ENCODE measurements around the gene C5orf15.

Gene C5orf15

GRCh38 chr5:133968204-133968980, at the start of gene C5orf15:
Gene C5orf15 (minus strand): TSS chr5:133968625. CDS start chr5:133968584, 41 bp downstream.
- DNase-seq, result peak; percentile 95

GRCh38 chr5:134008266-134008749, 39.9 kb upstream of the C5orf15 start:
- DNase-seq, result no peak

GRCh38 chr5:134007581-134008265, 39.3 kb upstream of the C5orf15 start:
- no peak for DNase-seq

GRCh38 chr5:134006115-134006514, 37.7 kb upstream of the C5orf15 start:
- DNase-seq, result no peak

GRCh38 chr5:134005417-134006061, 37.1 kb upstream of the C5orf15 start:
- DNase-seq, result no peak

GRCh38 chr5:134004626-134005416, 36.4 kb upstream of the C5orf15 start, which contains the start of gene VDAC1:
Gene VDAC1 (minus strand): TSS chr5:134004975. CDS start chr5:133993012, 11,963 bp downstream.
- peak; percentile 88 for DNase-seq

GRCh38 chr5:134003817-134004625, 35.6 kb upstream of the C5orf15 start:
- peak; percentile 63 for DNase-seq

GRCh38 chr5:134003064-134003816, 34.8 kb upstream of the C5orf15 start:
- peak; percentile 66 for DNase-seq

- no peak for DNase-seq
Measured at GRCh38 chr5:134001938-134002731, 33.7 kb upstream of the C5orf15 start.

GRCh38 chr5:134000696-134001453, 32.5 kb upstream of the C5orf15 start:
- no peak for DNase-seq

- no peak for DNase-seq
Measured at GRCh38 chr5:134000091-134000511, 31.7 kb upstream of the C5orf15 start.

GRCh38 chr5:133998807-133999206, 30.4 kb upstream of the C5orf15 start:
- DNase-seq, result no peak

- no peak for DNase-seq
Measured at GRCh38 chr5:133998042-133998441, 29.6 kb upstream of the C5orf15 start.

GRCh38 chr5:133996683-133997252, 28.3 kb upstream of the C5orf15 start:
- no peak for DNase-seq

- DNase-seq, result no peak
Measured at GRCh38 chr5:133995883-133996563, 27.6 kb upstream of the C5orf15 start.

- DNase-seq, result no peak
Measured at GRCh38 chr5:133995341-133995740, 26.9 kb upstream of the C5orf15 start.

GRCh38 chr5:133994990-133995333, 26.5 kb upstream of the C5orf15 start:
- no peak for DNase-seq

- no peak for DNase-seq
Measured at GRCh38 chr5:133994297-133994989, 26.0 kb upstream of the C5orf15 start.

All from activated CD4-positive, alpha-beta T cell treated with anti-CD3 and anti-CD28 coated beads for 48 hours (primary cell).